ENCODE measurements around the gene SLC20A1.
A peak's percentile ranks its signal among the peaks of the same experiment; 100 is the strongest.
"Not testable (repeated sequence)": the region's sequence is repeated elsewhere in the genome, so short reads cannot be mapped to it uniquely, and the experiment has no call there.

Gene SLC20A1

DNA sequence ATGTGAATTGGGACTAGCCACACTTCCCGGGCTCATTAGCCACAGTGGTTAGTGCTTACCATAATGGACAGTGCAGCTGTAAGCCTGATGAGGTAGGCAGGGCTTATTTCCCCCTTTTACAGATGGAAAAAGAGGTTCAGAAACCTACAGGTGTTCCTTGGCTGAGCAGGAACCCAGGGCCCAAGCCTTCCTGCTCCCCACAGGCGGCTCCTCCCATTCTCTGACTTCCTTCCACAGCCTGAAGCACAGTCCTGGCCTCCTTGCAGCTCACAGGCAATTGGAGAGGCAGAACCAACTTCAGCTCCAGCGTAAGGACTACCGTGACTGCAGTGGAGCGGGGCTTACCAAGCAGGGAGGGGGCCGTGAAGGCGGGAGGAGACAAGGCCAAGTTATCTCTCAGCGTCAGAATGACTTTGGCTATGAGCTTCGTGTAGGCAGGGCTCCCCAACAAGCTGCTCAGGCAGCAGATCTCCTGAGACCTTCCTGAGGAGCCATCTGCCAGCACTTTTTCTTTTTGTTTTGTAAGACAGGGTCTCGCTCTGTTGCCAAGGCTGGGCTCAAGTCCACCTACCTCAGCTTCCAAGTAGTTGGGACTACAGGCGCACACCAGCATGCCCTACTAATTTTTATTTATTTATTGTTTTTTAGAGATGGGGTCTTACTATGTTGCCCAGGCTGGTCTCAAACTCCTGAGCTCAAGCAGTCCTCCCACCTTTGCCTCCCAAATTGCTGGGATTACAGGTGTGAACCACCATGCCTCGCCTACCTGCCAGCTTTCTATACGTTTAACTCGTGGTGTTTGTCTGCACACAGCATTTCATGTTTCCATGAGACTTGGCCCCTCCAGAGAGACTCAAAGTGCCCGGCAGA lies 40.8 kb downstream of the SLC20A1 start:
- DNase-seq, result no peak

DNA sequence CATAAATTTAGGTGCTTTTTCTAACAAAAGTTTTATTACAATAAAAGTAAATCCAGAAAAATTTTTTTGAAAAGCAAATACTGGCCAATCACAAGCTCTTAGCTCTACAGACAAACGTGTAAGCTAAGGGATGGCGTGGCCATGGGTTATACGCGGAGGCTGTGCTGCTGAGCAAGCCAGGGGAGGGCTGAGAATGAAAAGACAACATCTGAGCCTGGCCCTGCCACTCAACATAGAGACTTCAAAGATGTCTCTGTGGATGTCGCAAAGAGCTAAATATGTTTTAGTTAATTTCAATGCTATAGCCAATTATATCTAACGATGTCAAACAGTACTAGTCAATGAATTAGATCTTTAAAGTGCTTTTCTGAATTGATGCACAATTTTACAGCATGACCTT lies 41.8 kb downstream of the SLC20A1 start:
- DNase-seq, result no peak

DNA sequence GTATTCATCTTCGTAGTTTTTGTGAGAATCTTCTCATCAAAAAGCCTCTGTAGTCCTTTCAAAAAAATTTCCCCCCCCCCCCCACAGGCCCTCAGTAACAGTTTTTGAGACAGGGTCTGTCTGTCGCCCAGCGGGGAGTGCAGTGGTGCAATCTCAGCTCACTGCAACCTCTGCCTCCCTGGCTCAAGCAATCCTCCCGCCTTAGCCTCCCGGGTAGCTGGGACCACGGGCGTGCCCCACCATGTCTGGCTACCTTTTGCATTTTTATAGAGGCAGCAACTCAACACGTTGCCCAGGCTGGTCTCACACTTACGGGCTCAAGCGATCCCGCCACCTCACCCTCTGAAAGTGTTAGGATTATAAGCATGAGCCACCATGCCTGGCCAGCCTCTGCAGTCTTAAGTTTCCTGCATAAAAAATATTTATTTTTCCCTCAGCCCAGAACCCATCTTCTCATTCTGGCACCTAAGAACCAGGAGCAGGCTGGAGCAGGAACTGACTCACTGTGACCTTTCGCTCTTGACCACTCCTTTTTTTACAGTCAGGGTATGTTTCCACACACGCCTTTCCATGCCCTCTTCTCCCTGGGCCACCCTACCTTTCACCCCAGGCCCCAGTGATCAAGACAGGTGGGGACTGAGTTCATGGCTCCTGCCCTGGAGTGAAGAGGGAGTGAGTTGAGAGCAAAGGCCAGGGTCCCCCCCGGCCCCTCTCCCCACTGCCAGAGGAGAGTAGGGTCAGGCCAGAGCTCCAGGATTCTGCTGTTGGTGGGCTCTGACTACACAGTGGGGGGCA lies 42.5 kb downstream of the SLC20A1 start:
- no peak for DNase-seq

DNA sequence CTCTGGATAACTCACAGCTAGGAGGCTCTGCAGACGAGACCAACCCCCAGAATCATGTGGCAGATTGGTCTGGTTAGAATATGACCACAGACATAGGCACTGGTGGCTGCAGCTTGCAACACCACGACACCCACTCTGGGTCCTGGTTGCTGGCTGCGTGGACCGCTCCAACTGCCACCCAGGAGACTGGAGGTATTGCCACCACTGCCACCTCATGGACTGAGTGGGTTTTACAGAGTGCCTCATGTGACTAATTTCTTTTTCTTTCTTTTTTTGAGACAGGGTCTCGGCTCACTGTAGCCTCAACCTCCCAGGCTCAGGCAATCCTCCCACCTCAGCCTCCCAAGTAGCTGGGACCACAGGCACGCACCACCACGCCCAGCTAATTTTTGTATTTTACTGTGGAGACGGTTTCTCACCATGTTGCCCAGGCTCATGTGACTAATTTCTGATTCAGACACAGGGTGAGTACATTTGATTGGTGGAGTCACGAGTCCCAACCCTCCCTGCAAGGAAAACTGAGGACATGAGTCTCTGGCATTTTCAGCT lies 45.2 kb downstream of the SLC20A1 start:
- peak; percentile 5 for DNase-seq

DNA sequence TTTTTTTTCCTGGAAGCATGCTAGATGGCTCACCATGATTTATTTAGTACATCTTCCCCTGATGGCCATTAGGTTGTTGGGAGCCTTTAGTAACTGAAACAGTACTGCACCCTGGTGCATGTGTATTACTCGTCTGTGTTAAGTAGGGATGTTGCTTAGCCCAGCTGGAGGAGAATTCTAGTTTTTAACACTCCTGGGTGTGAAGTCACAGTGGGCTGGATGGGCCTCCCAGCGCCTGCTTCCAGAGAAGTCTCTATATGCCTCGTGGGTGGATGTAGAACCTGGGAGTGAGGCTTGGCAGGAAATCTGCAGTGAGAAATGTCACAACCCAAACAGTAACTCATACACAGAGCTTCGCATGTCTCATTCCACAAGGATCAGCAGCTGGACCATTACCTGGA lies 46.1 kb downstream of the SLC20A1 start:
- no peak for DNase-seq

DNA sequence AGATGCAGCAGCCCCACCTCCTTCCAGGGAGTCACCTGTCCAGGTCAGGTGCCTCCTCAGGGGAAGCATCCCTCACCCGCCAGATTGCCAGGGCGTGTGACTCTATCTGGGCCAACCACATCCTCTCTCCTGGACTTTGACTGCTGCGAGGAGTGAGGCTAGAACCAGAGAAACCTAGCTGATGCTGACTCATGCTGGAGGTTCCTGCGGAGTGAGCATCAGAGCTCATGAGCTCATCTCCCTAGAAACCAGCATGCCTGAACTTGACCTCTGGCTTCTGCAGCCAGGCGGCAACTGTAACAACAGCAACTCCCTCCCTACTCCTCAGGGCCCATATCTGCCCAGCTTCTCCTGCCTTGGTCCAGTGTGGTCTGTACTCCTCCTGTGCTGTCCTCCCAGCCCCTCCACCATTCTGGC lies 46.8 kb downstream of the SLC20A1 start:
- no peak for DNase-seq

DNA sequence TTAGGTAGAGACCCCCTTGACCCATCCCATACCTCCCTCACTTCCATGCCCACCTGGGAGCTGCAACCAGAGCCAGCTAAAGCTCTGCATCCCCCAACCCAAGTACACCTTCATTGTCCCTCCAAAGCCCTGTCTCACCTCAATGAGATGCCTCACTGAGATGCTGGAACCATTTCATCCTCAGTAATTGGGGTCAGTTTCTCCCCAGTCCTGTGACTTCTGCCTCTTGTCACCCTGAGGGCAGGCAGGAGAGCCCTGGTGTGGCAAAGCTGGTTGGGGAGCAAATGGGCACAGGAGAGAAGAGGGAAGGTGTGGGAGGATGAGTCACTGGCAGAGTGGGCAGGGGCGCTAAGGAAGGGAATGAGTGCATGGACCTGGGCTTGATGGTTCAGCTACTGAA lies 47.2 kb downstream of the SLC20A1 start:
- no peak for DNase-seq

DNA sequence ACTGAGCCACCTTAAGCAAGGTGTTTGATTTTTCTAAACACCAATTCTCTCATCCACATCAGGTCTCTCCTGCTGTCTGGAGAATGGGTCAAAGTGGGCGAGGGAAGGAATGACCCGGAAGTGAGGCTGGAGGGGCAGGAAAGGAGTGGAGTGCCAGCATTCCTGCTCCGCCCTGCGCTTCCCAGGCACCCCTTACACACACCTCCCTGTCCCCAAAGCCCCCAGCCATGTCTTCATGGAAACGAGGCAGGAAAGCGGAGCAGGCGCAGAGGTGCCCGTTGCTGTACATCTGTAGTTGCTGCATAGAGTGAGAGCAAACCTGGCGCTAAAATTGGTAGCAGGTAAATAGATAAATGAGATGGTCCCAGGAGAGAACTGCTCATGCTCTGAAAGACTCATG lies 47.9 kb downstream of the SLC20A1 start:
- DNase-seq, result no peak

DNA sequence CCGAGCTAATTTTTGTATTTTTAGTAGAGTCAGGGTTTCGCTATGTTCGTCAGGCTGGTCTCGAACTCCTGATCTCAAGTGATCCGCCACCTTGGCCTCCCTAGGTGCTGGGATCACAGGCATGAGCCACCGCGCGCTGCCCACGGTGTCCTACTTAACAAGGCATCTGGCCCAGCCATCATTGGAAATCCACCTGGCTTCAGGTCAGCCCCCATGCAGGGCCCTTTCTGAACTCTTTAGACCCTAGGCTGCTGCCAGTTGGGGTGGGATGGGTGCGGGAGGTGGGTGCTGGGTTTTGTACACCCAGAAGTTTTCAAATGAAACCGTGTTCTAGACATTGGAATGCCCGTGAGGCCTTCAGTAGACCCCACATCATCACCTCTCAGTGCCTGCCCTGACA lies 48.4 kb downstream of the SLC20A1 start:
- no peak for DNase-seq

DNA sequence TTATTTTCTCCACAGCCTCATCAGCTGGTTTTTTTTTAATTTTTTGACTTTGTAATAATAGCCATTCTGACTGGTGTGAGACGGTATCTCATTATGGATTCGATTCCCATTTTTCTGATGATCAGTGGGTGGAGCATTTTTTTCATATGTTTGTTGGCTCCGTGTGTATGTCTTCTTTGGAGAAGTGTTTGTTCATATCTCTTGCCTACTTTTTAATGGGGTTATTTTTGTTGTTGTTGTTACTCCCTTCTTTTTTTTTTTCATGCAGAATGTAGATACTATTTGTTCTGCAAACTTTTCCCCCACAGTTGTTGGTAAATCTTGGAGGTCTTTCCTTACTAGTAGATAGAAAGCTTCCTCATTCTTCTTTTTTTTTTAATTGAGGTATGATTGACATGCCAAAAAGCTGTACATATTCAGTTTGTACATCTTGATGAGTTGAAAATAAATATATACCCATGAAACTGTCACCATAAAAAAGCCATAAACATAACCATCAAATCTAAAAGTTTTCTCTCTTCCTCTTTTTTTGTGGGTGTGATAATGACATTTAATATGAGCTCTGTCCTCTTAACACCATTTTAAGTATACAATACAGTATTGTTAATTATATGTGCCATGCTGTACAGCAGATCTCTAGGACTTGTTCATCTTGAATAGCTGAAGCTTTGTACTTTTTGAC lies 53.2 kb downstream of the SLC20A1 start:
- DNase-seq, result no peak

DNA sequence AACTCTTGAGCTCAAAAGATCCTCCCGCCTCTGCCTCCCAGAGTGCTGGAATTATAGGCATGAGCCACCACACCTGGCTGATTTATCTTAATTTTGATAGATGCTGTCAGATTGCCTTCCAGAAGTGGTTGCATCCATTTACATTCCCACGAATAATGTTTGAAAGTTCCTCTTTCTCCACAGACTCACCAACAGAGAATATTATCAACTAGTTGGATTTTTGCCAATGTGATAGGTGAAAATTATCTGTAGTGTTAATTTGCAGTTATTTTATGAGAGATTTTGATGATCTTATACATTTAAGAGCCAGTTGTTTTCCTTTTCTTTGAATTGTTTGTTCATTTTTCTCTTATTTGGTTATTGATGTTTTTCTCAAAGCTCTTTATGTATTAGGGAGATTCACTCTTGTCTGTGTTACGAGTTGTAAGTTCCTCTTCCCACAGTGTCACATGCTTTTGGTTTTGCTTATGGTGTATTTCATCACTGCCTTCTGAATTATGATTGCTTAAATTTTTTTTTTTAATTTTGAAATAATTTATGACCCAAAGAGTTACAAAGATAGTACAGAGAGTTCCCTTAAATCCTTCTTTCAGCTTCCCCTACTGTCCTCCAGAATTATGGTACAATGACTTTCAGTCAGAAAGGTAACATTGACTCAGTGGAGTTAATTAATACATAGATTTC lies 54.4 kb downstream of the SLC20A1 start:
- DNase-seq, result no peak

DNA sequence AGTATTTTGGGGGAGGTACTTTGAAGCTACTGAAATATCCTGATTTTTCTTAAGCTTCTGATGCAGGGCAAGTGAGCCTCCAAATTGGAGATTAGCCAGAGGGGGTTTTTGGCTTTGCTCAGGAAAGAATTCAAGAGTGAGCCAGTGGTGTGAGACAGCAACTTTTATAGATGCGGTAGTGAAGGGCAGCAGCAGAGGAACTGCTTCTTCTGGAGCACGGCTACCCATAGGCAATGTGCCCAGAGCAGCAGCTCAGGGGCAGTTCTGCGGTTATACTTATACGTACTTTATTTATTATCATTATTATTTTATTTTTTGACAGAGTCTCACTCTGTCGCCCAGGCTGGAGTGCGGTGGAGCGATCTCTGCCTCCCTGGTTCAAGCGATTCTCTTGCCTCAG lies 55.3 kb downstream of the SLC20A1 start:
- no peak for DNase-seq

DNA sequence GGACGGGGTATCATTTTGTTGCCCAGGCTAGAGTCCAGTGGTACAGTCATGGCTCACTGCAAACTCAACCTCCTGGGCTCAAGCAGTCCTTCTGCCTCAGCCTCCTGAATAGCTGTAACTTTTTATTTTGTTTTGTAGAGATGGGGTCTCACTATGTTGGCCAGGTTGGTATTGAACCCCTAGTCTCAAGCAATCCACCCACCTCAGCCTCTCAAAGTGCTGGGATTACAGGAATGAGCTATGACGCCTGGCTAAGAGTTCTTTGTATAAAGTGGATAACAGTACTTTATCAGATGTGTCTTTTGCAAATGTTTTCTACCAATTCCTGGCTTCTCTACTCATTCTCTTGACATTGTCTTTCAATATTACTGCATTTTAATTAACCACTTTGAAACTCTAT lies 57.9 kb downstream of the SLC20A1 start:
- no peak for DNase-seq

DNA sequence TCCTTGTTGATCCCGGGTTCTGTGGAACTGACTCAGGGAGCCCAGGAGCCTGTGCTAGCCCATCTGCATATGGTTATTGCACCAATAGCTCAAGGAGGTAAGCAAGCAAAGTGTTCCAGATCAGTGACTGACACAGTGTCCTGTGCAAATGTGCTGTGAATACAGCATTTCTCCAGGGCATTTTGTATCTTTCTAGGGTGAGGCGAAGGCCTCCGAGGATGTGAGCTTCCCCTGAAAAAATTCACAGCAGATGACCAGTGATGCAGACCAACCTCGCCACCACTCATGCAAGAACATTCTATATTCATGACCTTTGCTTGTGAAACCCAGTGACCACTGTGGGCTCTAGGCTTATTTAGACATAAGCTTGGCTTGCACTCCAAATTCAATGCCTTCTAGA lies 59.8 kb downstream of the SLC20A1 start:
- no peak for DNase-seq

DNA sequence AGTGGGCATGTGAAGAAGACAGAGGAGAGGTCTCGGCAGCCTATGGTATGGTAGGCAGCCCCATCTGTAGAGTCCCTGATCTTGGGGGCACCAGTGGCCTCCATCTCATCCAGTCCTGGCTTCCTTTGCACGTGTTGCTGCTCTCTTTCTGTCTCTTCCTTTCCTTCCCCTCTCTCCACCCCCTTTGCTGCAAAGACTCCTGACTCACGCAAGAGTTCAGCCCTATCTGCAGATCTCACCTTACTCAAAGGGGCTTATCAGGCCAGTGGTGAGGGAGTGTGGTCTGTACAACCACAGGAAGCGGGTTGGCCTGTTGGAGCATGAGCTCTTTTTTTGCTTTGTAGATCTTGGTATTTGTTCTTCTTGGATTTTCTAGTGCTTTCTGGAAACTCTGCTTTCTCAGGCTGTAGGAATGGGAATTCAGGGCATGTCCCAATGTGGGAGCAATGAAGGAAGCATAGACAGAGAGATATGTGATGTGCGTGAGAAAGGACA lies 60.5 kb downstream of the SLC20A1 start:
- no peak for DNase-seq

DNA sequence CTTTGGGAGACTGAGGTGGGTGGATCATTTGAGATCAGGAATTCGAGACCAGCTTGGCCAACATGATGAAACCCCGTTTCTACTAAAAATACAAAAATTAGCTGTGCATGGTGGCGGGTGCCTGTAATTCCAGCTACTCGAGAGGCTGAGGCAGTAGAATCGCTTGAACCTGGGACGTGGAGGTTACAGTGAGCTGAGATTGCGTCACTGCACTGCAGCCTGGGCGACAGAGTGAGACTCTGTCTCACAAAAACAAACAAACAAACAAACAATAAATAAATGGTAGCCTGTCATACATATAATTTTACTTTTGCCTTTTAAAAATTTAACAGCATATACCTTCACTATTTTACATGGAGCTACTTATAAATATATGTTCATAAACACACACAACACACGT lies 61.2 kb downstream of the SLC20A1 start:
- not testable (repeated sequence) for DNase-seq

DNA sequence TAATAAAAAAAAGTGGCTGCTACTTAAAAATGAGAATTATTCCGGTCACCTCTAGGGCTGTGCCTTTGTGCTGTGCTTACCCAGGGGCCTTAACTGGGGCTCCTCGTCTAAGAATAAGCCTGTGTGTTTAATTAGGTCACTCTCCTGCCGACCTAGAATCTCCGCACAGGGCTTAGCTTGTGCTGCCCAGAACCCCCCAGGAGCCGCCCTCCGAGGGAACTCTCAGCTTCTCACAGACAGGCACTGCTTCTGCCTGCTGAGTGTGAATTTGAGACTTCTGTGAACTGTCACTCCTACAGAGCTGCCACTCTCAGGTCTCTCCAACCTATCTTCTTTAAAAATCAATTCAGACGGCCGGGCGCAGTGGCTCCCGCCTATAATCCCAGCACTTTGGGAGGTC lies 63.2 kb downstream of the SLC20A1 start:
- DNase-seq, result no peak

DNA sequence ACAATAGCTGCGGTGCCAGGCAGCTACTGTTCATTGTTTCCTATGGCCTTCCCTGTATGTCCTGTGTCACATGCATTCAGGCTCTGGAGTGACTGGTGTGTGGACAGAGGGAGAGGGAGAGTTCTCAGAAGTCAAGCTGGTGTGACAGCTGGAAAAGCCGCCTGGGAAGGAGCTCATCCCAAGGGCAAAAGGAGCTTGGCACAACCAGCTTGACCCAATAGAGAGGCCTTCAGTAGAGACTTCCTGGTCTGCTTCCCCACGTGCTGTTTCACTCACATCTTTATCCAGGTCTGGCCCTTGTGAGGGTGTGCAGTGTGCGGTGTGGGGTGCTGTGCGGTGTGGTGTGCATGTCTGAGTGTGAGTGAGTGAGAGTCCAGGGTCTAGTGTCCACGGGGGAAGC lies 64.0 kb downstream of the SLC20A1 start:
- DNase-seq, result no peak

DNA sequence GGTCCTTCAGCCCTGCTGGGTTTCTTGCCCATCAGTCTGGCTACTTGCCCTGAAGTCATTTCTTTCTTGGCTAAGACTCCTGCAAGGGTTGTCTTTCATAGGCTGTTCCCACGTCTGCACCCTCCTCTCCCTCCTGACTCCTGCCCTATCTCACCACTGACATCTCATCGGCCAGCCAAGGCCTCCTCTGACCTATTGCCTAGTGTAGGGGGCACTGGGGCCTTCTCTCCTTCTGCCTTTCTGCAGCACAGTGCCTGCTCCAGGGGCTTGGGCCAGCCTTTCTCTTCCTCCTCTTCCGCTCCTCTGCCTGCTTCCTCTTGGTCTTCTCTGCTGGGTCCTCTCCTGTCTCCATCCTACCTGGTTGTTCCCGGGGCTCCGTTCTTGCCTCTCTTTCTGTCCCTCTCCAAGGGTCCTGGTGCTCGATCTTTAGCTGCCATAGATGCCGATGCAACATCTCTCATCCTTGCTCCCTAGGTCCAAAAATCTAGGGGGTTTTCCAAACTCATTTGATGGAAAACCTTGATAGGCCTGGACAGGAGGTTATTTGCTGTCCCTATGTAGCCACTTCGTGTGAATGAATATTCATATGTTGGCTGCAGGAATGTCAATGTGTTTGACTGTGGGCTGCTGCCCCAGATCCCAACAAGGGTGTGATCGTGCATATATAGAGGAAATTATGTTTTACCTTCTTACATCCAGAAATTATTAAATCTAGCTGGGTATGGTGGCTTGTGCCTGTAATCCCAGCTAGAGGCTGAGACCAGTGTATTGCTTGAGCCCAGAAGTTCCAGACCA lies 65.4 kb downstream of the SLC20A1 start:
- no peak for DNase-seq

DNA sequence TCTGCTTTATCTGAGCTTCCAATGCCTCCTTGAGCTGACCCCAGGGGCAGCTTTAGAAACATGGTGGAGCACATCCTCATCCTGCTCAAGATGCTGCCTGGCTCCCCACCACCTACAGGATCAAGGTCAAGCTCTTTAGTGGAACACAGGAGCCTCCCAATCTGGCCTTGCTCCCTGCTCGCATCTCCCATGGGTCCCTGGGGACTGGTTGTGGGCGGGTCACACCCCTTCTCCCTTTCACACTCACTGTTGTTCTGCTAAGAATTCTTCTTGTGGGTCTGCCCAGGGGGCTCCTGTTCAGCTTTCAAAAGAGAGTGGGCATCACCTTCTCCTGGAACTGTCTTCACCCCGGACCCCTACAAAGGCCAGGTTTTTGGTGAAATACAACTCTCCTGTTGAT lies 66.7 kb downstream of the SLC20A1 start:
- DNase-seq, result no peak

DNA sequence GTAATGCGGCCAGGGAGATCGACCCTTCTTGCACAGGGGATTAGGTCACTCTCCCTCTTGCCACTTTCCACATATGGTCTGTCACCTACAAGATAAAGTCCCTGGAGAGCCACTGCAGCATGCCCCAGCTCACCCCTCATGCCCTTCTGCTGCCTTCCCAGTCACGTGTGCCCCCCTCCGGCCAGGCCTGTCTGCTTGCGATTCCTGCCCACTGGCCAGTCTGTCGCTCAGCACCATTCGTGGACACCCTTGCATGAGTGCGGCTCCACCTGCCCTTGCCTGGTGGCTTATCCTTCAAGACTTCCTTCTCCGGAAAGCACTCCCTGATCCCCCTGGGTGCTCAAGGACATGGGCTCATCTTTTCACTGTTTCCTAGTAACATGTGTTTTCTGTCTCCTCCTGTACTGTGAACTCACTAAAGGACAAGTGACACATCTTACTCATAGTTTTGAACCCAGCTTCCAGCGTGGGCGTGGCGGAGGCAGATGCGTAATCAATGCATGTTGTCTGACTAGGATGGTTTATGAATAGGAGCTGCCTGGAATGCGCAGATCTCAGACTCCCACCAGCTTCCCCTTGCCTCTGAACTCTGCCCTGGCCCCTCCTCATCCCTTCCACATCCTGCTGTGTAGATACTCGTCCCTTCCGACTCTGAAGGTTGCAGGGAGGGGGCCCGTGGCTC lies 67.3 kb downstream of the SLC20A1 start:
- no peak for DNase-seq

All from NCI-H2029 treated with DMSO at 0.1 percent for 48 hours (cell line).